Endodermal cell (in vitro differentiated cells): ENCODE measurements around the gene RPS14. TPM values are rescaled to one million over a fixed set of nuclear protein-coding genes. Genes with fewer than 3 reads are reported as not detected.

ENCODE experiments used
- DNase-seq: peaks from one replicate; pipeline ENCODE4 v3.0.0-alpha.2; 2017
- H3K27ac ChIP-seq: 2 replicates; pipeline ENCODE4 v1.5.1; 2013; ENCODE audit warnings: mild to moderate bottlenecking, low read depth, low read length, moderate library complexity
- H3K27me3 ChIP-seq: 2 replicates; pipeline ENCODE4 v1.6.1; 2013; ENCODE audit warnings: mild to moderate bottlenecking, low read length, moderate library complexity; ENCODE audit not compliant: insufficient read depth, control insufficient read depth, poor library complexity, severe bottlenecking
- H3K36me3 ChIP-seq: 2 replicates; pipeline ENCODE4 v1.7.0; 2013; ENCODE audit warnings: mild to moderate bottlenecking, low read length, moderate library complexity; ENCODE audit not compliant: control insufficient read depth, insufficient read depth
- H3K4me1 ChIP-seq: one replicate; pipeline ENCODE4 v1.7.0; 2013; ENCODE audit warnings: low read length; ENCODE audit not compliant: control insufficient read depth, insufficient read depth
- H3K4me3 ChIP-seq: 2 replicates; pipeline ENCODE4 v1.5.1; 2013; ENCODE audit warnings: mild to moderate bottlenecking, low read length, moderate library complexity
- H3K9ac ChIP-seq: 2 replicates; pipeline ENCODE4 v1.6.1; 2013; ENCODE audit warnings: mild to moderate bottlenecking, low read length, moderate library complexity; ENCODE audit not compliant: poor library complexity, severe bottlenecking; ENCODE audit errors: extremely low read depth
- H3K9me3 ChIP-seq: 2 replicates; pipeline ENCODE4 v1.6.1; 2013; ENCODE audit warnings: mild to moderate bottlenecking, low read length, moderate library complexity; ENCODE audit not compliant: control insufficient read depth
- H3K27ac Mint-ChIP-seq: 2 replicates; pipeline ENCODE4 v1.8.0; 2020; ENCODE audit warnings: mixed read lengths
- H3K27me3 Mint-ChIP-seq: 2 replicates; pipeline ENCODE4 v1.8.0; 2021; ENCODE audit warnings: mild to moderate bottlenecking, mixed read lengths; ENCODE audit not compliant: insufficient read depth
- H3K36me3 Mint-ChIP-seq: 2 replicates; pipeline ENCODE4 v1.8.0; 2020; ENCODE audit warnings: low read depth, mixed read lengths
- H3K4me1 Mint-ChIP-seq: 2 replicates; pipeline ENCODE4 v1.8.0; 2020; ENCODE audit warnings: mixed read lengths
- H3K4me3 Mint-ChIP-seq: 2 replicates; pipeline ENCODE4 v1.8.0; 2020; ENCODE audit warnings: mild to moderate bottlenecking, moderate library complexity, mixed read lengths
- H3K9me3 Mint-ChIP-seq: 2 replicates; pipeline ENCODE4 v1.8.0; 2020; ENCODE audit warnings: mild to moderate bottlenecking, mixed read lengths
- WGBS, 2 experiments: methylation state at CpG; one replicate each; pipeline versions ENCODE4 v1.1.5 to v1.1.7; 2013; ENCODE audit warnings: missing lambda C conversion rate in 2 of 2, mixed read lengths in 1 of 2; ENCODE audit not compliant: insufficient coverage in 1 of 2, insufficient read length in 1 of 2; 5-methylcytosine and 5-hydroxymethylcytosine counted together
- total RNA-seq, 2 donors: library from RNA; stranded (reverse); fragmentation: NEBNext Ultra II Directional in 1 of 2; extraction: Animal tissue kit (Norgen Biotek cat#: 25700) in 1 of 2; gene quantifications; 2 replicates in 1 of 2; 3 replicates in 1 of 2; pipeline ENCODE4 v1.2.1, GENCODE V29; 2021
- TF ChIP-seq, protein P1 (sequence below): fragments of 200-600 bp; sonication (generic); conservative IDR thresholded peaks from 2 replicates; pipeline ENCODE4 v1.5.0; 2021; ENCODE audit warnings: antibody characterized with exemption, mild to moderate bottlenecking

RPS14 gene
- total RNA-seq, 2 donors from 2014 or later, result 2,313 to 2,316 TPM

GRCh38 chr5:150486402-150487198 is 37.1 kb upstream of the RPS14 start:
- TF ChIP-seq, protein P1, sequence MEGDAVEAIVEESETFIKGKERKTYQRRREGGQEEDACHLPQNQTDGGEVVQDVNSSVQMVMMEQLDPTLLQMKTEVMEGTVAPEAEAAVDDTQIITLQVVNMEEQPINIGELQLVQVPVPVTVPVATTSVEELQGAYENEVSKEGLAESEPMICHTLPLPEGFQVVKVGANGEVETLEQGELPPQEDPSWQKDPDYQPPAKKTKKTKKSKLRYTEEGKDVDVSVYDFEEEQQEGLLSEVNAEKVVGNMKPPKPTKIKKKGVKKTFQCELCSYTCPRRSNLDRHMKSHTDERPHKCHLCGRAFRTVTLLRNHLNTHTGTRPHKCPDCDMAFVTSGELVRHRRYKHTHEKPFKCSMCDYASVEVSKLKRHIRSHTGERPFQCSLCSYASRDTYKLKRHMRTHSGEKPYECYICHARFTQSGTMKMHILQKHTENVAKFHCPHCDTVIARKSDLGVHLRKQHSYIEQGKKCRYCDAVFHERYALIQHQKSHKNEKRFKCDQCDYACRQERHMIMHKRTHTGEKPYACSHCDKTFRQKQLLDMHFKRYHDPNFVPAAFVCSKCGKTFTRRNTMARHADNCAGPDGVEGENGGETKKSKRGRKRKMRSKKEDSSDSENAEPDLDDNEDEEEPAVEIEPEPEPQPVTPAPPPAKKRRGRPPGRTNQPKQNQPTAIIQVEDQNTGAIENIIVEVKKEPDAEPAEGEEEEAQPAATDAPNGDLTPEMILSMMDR, result no peak
- peaks cover 7% of the 10 kb centered on the region for H3K36me3 Mint-ChIP-seq
- Histone ChIP-seq H3K27ac (peak overlapping the region; percentile 98), H3K4me3 (peak overlapping the region; percentile 84), H3K9me3 (no peaks in the 10 kb centered on the region), H3K36me3 (peaks cover 6% of the 10 kb centered on the region), H3K9ac (peak overlapping the region; percentile 92), H3K4me1 (peaks cover 14% of the 10 kb centered on the region), H3K27me3 (no peaks in the 10 kb centered on the region)
- no peaks in the 10 kb centered on the region for H3K27me3 Mint-ChIP-seq
- no peaks in the 10 kb centered on the region for H3K9me3 Mint-ChIP-seq
- 0 to 1% methylated on average over 5 to 56 of the region's 60 CpGs for WGBS, 2 experiments
- H3K27ac Mint-ChIP-seq, result peak overlapping the region; percentile 75
- peak overlapping the region; percentile 73 for H3K4me3 Mint-ChIP-seq
- DNase-seq, result peak; percentile 95
- peaks cover 55% of the 10 kb centered on the region for H3K4me1 Mint-ChIP-seq

DNA sequence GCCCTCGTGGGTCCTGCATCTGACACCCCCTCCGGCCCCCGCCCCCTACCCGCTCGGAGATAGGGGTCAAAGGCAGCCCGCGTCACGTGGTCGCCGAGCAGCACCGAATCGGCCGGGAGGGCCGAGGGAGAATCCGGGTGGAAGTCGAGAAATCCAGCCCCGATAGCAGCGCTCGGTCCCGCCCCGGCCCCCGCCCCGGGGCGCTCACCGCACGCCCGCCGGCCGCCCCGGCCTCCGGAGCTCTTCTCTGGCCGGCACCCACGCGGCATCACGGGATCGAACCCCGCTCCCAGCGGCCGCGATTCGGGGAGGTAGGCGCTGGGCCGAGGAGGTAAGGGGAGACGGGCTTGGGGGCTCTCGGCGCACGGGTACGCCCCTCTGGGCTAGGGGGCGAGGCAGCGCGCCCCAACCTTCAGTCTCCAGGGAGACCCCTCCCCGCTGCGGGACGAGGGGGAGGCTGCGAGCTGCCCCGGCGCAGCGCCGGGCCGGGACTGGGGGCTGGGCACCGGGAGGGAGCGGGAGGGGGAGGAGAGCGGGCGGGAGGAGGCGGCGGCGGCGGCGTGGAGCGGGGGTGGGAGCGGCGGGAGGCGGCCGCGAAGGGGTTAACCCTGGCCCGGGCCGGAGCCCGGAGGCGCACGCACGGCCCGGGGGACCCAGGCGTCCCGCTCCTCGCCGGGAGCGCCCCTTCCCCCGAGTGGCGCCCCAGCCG is 36.3 kb upstream of the RPS14 start:
- Histone ChIP-seq H3K4me1 (peaks cover 14% of the 10 kb centered on the region), H3K9me3 (no peaks in the 10 kb centered on the region), H3K36me3 (peaks cover 6% of the 10 kb centered on the region), H3K9ac (peak overlapping the region; percentile 92), H3K27ac (peak overlapping the region; percentile 98), H3K4me3 (peak overlapping the region; percentile 80), H3K27me3 (no peaks in the 10 kb centered on the region)
- Mint-ChIP-seq H3K9me3 (no peaks in the 10 kb centered on the region), H3K36me3 (peaks cover 5% of the 10 kb centered on the region), H3K27ac (peak overlapping the region; percentile 88), H3K27me3 (peaks cover under 1% of the 10 kb centered on the region), H3K4me1 (peaks cover 53% of the 10 kb centered on the region), H3K4me3 (peak overlapping the region; percentile 73)
- 0 to 20% methylated on average over 1 to 87 of the region's 90 CpGs for WGBS, 2 experiments
- TF ChIP-seq, protein P1, result no peak
- peak; percentile 83 for DNase-seq

- Mint-ChIP-seq H3K27ac (peak overlapping the region; percentile 88), H3K4me3 (peak overlapping the region; percentile 73), H3K36me3 (peaks cover under 1% of the 10 kb centered on the region), H3K27me3 (peaks cover 1% of the 10 kb centered on the region), H3K4me1 (peaks cover 47% of the 10 kb centered on the region), H3K9me3 (no peaks in the 10 kb centered on the region)
- Histone ChIP-seq H3K27me3 (no peaks in the 10 kb centered on the region), H3K36me3 (peaks cover 2% of the 10 kb centered on the region), H3K9me3 (no peaks in the 10 kb centered on the region), H3K4me3 (peak overlapping the region; percentile 80), H3K4me1 (peaks cover 12% of the 10 kb centered on the region), H3K9ac (peak overlapping the region; percentile 92), H3K27ac (peak overlapping the region; percentile 98)
- DNase-seq, result peak; percentile 91
- TF ChIP-seq, protein P1, result no peak
- WGBS, 2 experiments, result 7 to 14% methylated on average over 24 to 28 of the region's 28 CpGs
Measured at GRCh38 chr5:150484964-150485692, 35.6 kb upstream of the RPS14 start.
